RWPE2 (cell line): ENCODE data around the gene CRIP3.

Experiments
- ATAC-seq: fragments of 200-7000 bp; cut with Tn5 transposase; 3 replicates; pipeline ENCODE4 v1.9.1; 2021; ENCODE audit warnings: low read depth
- DNase-seq: peaks from one replicate; pipeline ENCODE4 v3.0.0-alpha.2; 2020; ENCODE audit warnings: low spot score
- H3K27ac ChIP-seq: fragments of 450-650 bp; 2 replicates; pipeline ENCODE4 v1.5.1; 2017; ENCODE audit warnings: mild to moderate bottlenecking; ENCODE audit not compliant: poor library complexity, severe bottlenecking
- H3K27me3 ChIP-seq: fragments of 250-450 bp; sonication (Bioruptor Pico); 2 replicates; pipeline ENCODE4 v1.5.1; 2021; ENCODE audit warnings: mild to moderate bottlenecking, moderate library complexity; ENCODE audit not compliant: insufficient read depth, poor library complexity, severe bottlenecking
- H3K36me3 ChIP-seq: fragments of 250-450 bp; sonication (Bioruptor Pico); 2 replicates; pipeline ENCODE4 v1.5.1; 2020; ENCODE audit warnings: low read depth, mild to moderate bottlenecking, moderate library complexity
- H3K4me1 ChIP-seq: fragments of 250-450 bp; sonication (Bioruptor Pico); 2 replicates; pipeline ENCODE4 v1.5.1; 2021; ENCODE audit warnings: mild to moderate bottlenecking, moderate library complexity; ENCODE audit not compliant: insufficient read depth, poor library complexity, severe bottlenecking
- H3K4me3 ChIP-seq: fragments of 250-450 bp; sonication (Bioruptor Pico); 2 replicates; pipeline ENCODE4 v1.5.1; 2021; ENCODE audit warnings: mild to moderate bottlenecking, moderate library complexity; ENCODE audit not compliant: severe bottlenecking
- H3K9me3 ChIP-seq: fragments of 250-450 bp; sonication (Bioruptor Pico); 2 replicates; pipeline ENCODE4 v1.5.1; 2021; ENCODE audit warnings: mild to moderate bottlenecking, moderate library complexity; ENCODE audit not compliant: severe bottlenecking
- TF ChIP-seq, protein P1 (sequence below): fragments of 450-650 bp; IDR thresholded peaks from one replicate; pipeline ENCODE4 v1.5.1; 2017; ENCODE audit warnings: mild to moderate bottlenecking, moderate library complexity; ENCODE audit not compliant: poor library complexity, severe bottlenecking

Gene CRIP3

DNA sequence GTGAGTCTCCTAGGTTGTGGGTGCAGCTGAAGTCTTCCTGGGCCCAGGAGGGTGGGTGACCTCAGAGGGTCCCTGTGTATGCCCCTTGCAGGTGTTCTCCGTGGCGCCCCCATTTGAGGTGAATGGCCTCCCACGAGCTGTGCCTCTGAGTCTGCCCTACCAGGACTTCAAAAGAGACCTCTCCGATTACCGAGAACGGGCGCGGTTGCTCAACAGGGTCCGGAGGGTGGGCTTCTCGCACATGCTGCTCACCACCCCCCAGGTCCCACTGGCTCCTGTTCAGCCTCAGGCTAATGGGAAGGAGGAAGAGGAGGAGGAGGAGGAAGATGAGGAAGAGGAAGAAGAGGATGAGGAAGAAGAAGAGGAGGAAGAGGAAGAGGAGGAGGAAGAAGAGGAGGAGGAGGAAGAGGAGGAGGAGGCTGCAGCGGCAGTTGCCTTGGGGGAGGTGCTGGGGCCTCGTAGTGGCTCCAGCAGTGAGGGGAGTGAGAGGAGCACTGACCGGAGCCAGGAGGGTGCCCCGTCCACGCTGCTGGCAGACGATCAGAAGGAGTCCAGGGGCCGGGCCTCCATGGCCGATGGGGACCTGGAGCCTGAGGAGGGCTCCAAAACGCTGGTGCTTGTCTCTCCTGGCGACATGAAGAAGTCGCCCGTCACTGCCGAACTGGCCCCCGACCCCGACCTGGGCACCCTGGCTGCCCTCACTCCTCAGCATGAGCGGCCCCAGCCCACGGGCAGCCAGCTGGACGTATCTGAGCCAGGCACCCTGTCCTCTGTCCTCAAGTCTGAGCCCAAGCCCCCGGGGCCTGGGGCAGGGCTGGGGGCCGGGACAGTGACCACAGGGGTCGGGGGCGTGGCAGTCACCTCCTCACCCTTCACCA, 25.8 kb downstream of the CRIP3 start:
- H3K27ac ChIP-seq = no peak overlapping the region
- ATAC-seq (no peak), DNase-seq (no peak)
- TF ChIP-seq, protein P1, sequence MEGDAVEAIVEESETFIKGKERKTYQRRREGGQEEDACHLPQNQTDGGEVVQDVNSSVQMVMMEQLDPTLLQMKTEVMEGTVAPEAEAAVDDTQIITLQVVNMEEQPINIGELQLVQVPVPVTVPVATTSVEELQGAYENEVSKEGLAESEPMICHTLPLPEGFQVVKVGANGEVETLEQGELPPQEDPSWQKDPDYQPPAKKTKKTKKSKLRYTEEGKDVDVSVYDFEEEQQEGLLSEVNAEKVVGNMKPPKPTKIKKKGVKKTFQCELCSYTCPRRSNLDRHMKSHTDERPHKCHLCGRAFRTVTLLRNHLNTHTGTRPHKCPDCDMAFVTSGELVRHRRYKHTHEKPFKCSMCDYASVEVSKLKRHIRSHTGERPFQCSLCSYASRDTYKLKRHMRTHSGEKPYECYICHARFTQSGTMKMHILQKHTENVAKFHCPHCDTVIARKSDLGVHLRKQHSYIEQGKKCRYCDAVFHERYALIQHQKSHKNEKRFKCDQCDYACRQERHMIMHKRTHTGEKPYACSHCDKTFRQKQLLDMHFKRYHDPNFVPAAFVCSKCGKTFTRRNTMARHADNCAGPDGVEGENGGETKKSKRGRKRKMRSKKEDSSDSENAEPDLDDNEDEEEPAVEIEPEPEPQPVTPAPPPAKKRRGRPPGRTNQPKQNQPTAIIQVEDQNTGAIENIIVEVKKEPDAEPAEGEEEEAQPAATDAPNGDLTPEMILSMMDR = no peak
- H3K27me3 ChIP-seq = peaks cover 19% of the 10 kb centered on the region
- H3K36me3 ChIP-seq = no peaks in the 10 kb centered on the region
- H3K9me3 ChIP-seq = no peaks in the 10 kb centered on the region
- H3K4me1 ChIP-seq = no peaks in the 10 kb centered on the region
- H3K4me3 ChIP-seq = no peak overlapping the region

DNA sequence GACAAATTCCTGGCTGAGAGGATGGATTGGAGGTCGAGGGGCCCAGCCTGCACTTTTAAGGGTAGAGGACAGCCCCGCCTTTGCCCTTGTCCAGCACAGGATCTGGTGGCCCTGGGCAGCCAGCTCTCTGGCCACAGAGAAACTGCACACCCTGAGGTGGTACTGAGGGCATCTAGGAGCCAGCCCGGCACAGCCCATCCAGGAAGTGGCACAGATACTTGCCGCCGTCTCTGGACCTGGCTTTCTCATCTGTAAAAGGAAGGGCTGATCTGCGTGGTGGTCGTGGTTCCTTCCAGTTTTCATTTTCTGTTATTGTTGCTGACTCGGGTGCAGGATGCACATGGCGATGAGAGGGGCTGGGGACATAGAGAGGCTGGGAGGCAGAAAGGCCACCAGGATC, 26.6 kb downstream of the CRIP3 start:
- TF ChIP-seq, protein P1 = no peak
- ATAC-seq = no peak
- no peaks in the 10 kb centered on the region for H3K4me1 ChIP-seq
- H3K27ac ChIP-seq = no peak overlapping the region
- H3K9me3 ChIP-seq = no peaks in the 10 kb centered on the region
- no peak overlapping the region for H3K4me3 ChIP-seq
- H3K27me3 ChIP-seq = peaks cover 19% of the 10 kb centered on the region
- no peak for DNase-seq
- no peaks in the 10 kb centered on the region for H3K36me3 ChIP-seq

DNA sequence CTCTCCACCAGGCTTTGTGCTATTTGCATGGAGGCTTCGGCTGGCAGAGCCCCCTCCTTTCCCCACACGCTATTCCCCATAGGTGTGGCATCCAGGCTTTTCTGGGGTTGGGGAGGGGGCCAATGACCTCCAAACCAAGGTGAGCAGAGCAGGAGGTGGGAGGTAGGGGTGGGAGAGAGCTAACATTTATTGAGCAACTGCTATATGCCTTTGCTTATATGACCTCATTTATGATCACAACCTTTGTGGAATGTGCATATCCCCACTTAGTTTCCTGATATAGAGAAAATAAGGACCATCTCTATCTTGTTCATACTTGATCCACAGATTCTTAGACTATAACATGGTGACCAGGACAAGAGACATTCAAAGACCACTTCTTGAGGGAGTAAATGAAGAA, 28.4 kb downstream of the CRIP3 start:
- H3K27me3 ChIP-seq = peaks cover 13% of the 10 kb centered on the region
- no peaks in the 10 kb centered on the region for H3K9me3 ChIP-seq
- H3K27ac ChIP-seq = no peak overlapping the region
- H3K36me3 ChIP-seq = no peaks in the 10 kb centered on the region
- TF ChIP-seq, protein P1 = no peak
- no peaks in the 10 kb centered on the region for H3K4me1 ChIP-seq
- ATAC-seq (no peak), DNase-seq (no peak)
- H3K4me3 ChIP-seq = no peak overlapping the region

DNA sequence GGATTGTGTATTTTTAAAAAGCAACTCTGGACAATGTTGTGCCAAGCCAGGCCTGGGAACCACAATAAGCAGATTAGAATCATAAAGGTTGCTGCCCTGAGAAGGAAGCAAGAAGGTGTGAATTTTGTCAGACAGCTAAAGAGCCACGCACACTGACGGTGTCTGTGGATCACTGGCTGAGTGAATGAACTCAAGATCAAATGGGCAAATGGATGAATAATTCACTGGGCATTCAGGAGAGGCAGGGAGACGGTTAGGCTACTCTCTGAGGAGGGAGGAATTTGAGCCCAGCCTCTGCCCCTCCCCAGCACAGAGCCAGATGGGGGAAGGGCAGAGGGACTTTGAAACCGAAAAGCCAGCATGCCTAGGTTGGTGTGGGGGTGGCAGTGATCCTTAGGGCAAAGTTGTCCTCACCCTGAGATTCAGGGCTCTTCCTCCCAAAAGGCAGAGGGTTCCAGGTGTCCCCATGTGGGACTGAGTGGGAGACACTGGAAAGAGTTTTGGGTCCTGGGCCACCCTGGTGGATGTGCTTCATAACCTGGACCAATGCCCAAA, 30.0 kb downstream of the CRIP3 start:
- no peak overlapping the region for H3K4me3 ChIP-seq
- no peak overlapping the region for H3K27ac ChIP-seq
- H3K36me3 ChIP-seq = no peaks in the 10 kb centered on the region
- peaks cover 5% of the 10 kb centered on the region for H3K27me3 ChIP-seq
- H3K9me3 ChIP-seq = no peaks in the 10 kb centered on the region
- TF ChIP-seq, protein P1 = no peak
- DNase-seq (no peak), ATAC-seq (peak; percentile 57; the same call in 2 of the 3 replicates)
- no peaks in the 10 kb centered on the region for H3K4me1 ChIP-seq
